Suprapubic skin (tissue), 4 donors: ENCODE results near the gene G6PD. TPM values are rescaled to one million over a fixed set of nuclear protein-coding genes. Genes with fewer than 3 reads are reported as not detected.

Experiments used
- DNase-seq, 2 donors: peaks; one replicate each; pipeline ENCODE4 v3.0.0-alpha.2; 2019; ENCODE audit warnings: low spot score in 2 of 2
- H3K27ac ChIP-seq: fragments of 200-600 bp; sonication (generic); one replicate; pipeline ENCODE4 v1.5.1; 2019
- H3K27me3 ChIP-seq: fragments of 200-600 bp; sonication (generic); one replicate; pipeline ENCODE4 v1.5.1; 2019
- H3K36me3 ChIP-seq: fragments of 200-600 bp; sonication (generic); one replicate; pipeline ENCODE4 v1.5.1; 2019
- H3K4me1 ChIP-seq: fragments of 200-600 bp; sonication (generic); one replicate; pipeline ENCODE4 v1.5.1; 2019
- H3K4me3 ChIP-seq: fragments of 200-600 bp; sonication (generic); one replicate; pipeline ENCODE4 v1.5.1; 2019; ENCODE audit warnings: mild to moderate bottlenecking
- H3K9me3 ChIP-seq: fragments of 200-600 bp; sonication (generic); one replicate; pipeline ENCODE4 v1.5.1; 2019
- CTCF ChIP-seq, 2 donors: fragments of 200-600 bp in 1 of 2; fragments of 450-650 bp in 1 of 2; sonication (generic) in 1 of 2; IDR thresholded peaks; one replicate each; pipeline ENCODE4 v1.5.1; 2016 to 2019; ENCODE audit warnings: antibody characterized with exemption in 2 of 2, mild to moderate bottlenecking in 1 of 2, moderate library complexity in 1 of 2
- EP300 ChIP-seq: sonication (generic); formaldehyde crosslinking; IDR thresholded peaks from one replicate; pipeline ENCODE4 v1.6.1; 2017; ENCODE audit warnings: antibody characterized with exemption
- POLR2A ChIP-seq, 2 donors: fragments of 450-650 bp; IDR thresholded peaks; one replicate each; pipeline ENCODE4 v1.6.1; 2017; ENCODE audit warnings: antibody characterized with exemption in 2 of 2, mild to moderate bottlenecking in 2 of 2, moderate library complexity in 2 of 2
- POLR2AphosphoS5 ChIP-seq, 3 donors: sonication (generic); formaldehyde crosslinking; IDR thresholded peaks; one replicate each; pipeline ENCODE4 v1.6.1; 2017; ENCODE audit warnings: antibody characterized with exemption in 3 of 3
- WGBS: methylation state at CpG from one replicate; pipeline ENCODE4 v1.1.5; 2018; 5-methylcytosine and 5-hydroxymethylcytosine counted together
- total RNA-seq, 4 donors: library from RNA; depleted of rRNA; stranded (reverse); fragments of >200 nt; gene quantifications; one replicate each; pipeline ENCODE4 v1.1.0, GENCODE V29; 2016

The G6PD gene
- total RNA-seq, 4 donors from 2014 or later, result 22.6 to 60.4 (median 42.0) TPM

DNA sequence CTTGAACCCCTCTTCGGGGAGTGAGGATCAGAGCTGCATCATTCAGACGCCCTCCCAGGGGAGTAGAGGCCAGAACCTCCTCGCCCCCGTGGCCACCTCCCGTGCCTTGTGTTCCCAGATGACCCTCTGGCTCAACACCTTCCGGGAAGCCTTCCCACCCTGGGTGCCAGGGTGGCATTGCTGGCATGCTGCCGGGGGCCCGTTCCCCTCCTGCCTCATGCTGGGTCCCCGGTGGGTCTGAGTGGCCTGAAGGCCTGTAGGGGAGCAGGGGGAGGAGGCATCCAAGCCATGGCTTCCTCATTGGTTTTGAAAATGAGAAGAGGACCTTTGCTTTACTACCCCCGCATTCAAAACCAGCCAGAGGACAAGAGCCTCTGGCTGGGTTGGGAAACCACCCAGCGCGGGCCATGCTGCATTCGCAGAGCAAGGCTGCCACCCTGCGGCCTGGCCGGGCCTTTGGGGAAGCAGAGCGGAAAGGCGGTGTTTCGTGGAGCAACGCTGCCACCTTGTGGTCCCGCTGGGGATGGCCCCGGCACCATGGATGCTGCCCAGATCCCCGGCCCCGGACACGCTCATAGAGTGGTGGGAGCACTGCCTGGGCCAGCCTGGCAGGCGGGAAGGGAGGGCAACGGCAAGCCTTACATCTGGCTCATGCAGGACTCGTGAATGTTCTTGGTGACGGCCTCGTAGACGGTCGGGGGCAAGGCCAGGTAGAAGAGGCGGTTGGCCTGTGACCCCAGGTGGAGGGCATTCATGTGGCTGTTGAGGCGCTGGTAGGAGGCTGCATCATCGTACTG, 11.9 kb downstream of the G6PD start:
- WGBS, result 51% methylated on average over 17 of the region's 34 CpGs
- H3K36me3 ChIP-seq, result peaks cover 14% of the 10 kb centered on the region
- no peaks in the 10 kb centered on the region for H3K27me3 ChIP-seq
- H3K4me3 ChIP-seq, result no peak overlapping the region
- TF ChIP-seq POLR2AphosphoS5 (IDR thresholded peaks at IDR 0.05) (peak in 2 of 3 donors; percentile 61 to 69), EP300 (no peak), POLR2A (IDR thresholded peaks at IDR 0.05) (no peak), CTCF (IDR thresholded peaks at IDR 0.05) (peak; percentile 92 to 100)
- H3K27ac ChIP-seq, result no peak overlapping the region
- H3K9me3 ChIP-seq, result no peaks in the 10 kb centered on the region
- DNase-seq, result peak; percentile 91 to 92
- peaks cover 7% of the 10 kb centered on the region for H3K4me1 ChIP-seq

- Histone ChIP-seq H3K27me3 (no peaks in the 10 kb centered on the region), H3K27ac (no peak overlapping the region), H3K4me3 (no peak overlapping the region), H3K36me3 (peaks cover 14% of the 10 kb centered on the region), H3K9me3 (no peaks in the 10 kb centered on the region), H3K4me1 (peaks cover 7% of the 10 kb centered on the region)
- 93% methylated on average over 14 of the region's 23 CpGs for WGBS
- no peak for TF ChIP-seq CTCF (IDR thresholded peaks at IDR 0.05)
- no peak for TF ChIP-seq POLR2AphosphoS5 (IDR thresholded peaks at IDR 0.05)
- no peak for TF ChIP-seq EP300
- no peak for TF ChIP-seq POLR2A (IDR thresholded peaks at IDR 0.05)
- no peak for DNase-seq
Observed at GRCh38 chrX:154532690-154533089, 14.0 kb downstream of the G6PD start.

GRCh38 chrX:154531626-154532025, 15.0 kb downstream of the G6PD start:
- Histone ChIP-seq H3K4me3 (no peak overlapping the region), H3K36me3 (peaks cover 14% of the 10 kb centered on the region), H3K4me1 (peaks cover 15% of the 10 kb centered on the region), H3K9me3 (no peaks in the 10 kb centered on the region), H3K27me3 (no peaks in the 10 kb centered on the region), H3K27ac (no peak overlapping the region)
- 42% methylated on average over 3 of the region's 16 CpGs for WGBS
- no peak for DNase-seq
- no peak for TF ChIP-seq CTCF (IDR thresholded peaks at IDR 0.05)
- no peak for TF ChIP-seq POLR2AphosphoS5 (IDR thresholded peaks at IDR 0.05)
- no peak for TF ChIP-seq EP300
- no peak for TF ChIP-seq POLR2A (IDR thresholded peaks at IDR 0.05)

DNA sequence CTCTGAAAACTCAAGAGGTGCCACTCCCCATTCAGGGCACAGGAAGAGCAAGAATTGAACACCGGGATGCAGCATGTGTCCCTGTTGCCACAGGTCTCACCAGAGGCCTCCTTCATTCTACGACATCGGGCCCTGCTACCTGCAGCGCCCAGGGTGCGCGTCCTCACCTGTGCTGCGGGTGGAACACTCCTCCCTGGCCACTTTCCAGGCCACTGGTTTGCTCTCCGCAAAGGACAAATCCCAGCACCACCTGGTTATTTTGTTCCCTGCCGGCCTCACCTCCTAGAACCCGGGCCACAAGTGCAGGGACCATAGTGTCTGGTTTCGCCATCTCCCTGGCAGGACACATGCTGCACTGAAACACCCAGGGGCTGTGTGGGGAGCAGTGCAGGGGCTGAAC, 16.4 kb downstream of the G6PD start:
- H3K9me3 ChIP-seq, result no peaks in the 10 kb centered on the region
- H3K4me3 ChIP-seq, result no peak overlapping the region
- peaks cover 25% of the 10 kb centered on the region for H3K4me1 ChIP-seq
- no peak for TF ChIP-seq CTCF (IDR thresholded peaks at IDR 0.05)
- no peak for TF ChIP-seq POLR2AphosphoS5 (IDR thresholded peaks at IDR 0.05)
- no peak for TF ChIP-seq EP300
- TF ChIP-seq POLR2A (IDR thresholded peaks at IDR 0.05), result no peak
- H3K27me3 ChIP-seq, result no peaks in the 10 kb centered on the region
- peaks cover 14% of the 10 kb centered on the region for H3K36me3 ChIP-seq
- 74% methylated on average over 11 of the region's 11 CpGs for WGBS
- H3K27ac ChIP-seq, result no peak overlapping the region
- no peak for DNase-seq

DNA sequence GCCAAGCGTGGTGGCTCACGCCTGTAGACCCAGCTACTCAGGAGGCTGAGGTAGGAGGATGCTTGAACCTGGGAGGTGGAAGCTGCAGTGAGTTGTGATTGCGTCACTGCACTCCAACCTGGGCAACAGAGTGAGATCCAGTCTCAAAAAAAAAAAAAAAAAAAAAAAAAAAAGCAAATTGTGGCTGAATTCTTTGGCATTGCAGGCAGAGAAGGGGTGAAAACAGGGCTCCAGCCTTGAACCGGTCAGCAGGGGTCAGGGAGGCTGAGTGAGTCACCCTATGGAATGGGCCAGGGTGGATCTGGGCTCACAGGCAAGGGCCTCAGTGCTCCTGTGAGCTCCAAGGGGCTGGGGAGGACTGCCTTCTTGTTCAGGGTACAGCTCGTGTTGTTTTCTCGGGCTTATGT, 17.4 kb downstream of the G6PD start:
- no peaks in the 10 kb centered on the region for H3K27me3 ChIP-seq
- H3K4me1 ChIP-seq, result peaks cover 22% of the 10 kb centered on the region
- no peak overlapping the region for H3K27ac ChIP-seq
- no peak for DNase-seq
- no peak for TF ChIP-seq POLR2A (IDR thresholded peaks at IDR 0.05)
- 77% methylated on average over 6 of the region's 6 CpGs for WGBS
- H3K36me3 ChIP-seq, result peaks cover 14% of the 10 kb centered on the region
- H3K9me3 ChIP-seq, result no peaks in the 10 kb centered on the region
- no peak overlapping the region for H3K4me3 ChIP-seq
